ENCODE data around the gene TPRKB.
"Not testable (repeated sequence)": the region's sequence is repeated elsewhere in the genome, so short reads cannot be mapped to it uniquely, and the experiment has no call there.

The TPRKB gene

GRCh38 chr2:73740767-73741166 is 3.6 kb upstream of the TPRKB start:
- no peak overlapping the region for H3K27ac ChIP-seq (ENCODE audit: low read length)
- H3K4me1 ChIP-seq (ENCODE audit: control insufficient read depth, insufficient read depth, low read length): no peaks in the 10 kb centered on the region
- H3K9me3 ChIP-seq (ENCODE audit: control insufficient read depth, insufficient read depth, low read length): no peaks in the 10 kb centered on the region
- no peak overlapping the region for H3K4me3 ChIP-seq (ENCODE audit: low read length)
- no CpG with 5 or more reads among the region's 2 CpGs for WGBS (ENCODE audit: insufficient coverage, insufficient read length)
- no peaks in the 10 kb centered on the region for H3K36me3 ChIP-seq (ENCODE audit: control insufficient read depth, insufficient read depth, low read length)
- DNase-seq (ENCODE audit: low read depth, low spot score): no peak
- peaks cover 5% of the 10 kb centered on the region; the same call in 1 of the 2 replicates for H3K27me3 ChIP-seq (ENCODE audit: control insufficient read depth, insufficient read depth, low read length)

DNA sequence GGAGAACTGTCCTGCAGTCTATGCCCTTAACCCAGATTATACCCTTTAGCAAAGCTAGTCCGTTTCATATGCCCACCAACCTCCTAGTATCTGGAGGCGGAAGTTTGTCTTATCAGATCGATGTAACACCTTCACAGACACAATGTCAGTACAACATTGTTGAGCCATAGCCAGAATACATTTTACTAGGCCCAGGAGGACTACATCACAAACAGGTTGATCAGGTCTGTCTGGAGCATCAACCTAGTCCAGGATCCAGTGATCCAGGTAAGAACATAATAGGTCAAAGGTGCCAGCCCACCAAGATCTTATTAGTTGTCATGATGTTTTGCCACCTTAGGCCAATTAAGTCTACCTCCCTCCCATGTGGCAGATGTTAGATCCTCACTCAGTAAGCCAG is 2.0 kb upstream of the TPRKB start:
- H3K27me3 ChIP-seq (ENCODE audit: control insufficient read depth, insufficient read depth, low read length): peaks cover 5% of the 10 kb centered on the region; the same call in 1 of the 2 replicates
- H3K36me3 ChIP-seq (ENCODE audit: control insufficient read depth, insufficient read depth, low read length): no peaks in the 10 kb centered on the region
- H3K9me3 ChIP-seq (ENCODE audit: control insufficient read depth, insufficient read depth, low read length): no peaks in the 10 kb centered on the region
- no peaks in the 10 kb centered on the region for H3K4me1 ChIP-seq (ENCODE audit: control insufficient read depth, insufficient read depth, low read length)
- H3K4me3 ChIP-seq (ENCODE audit: low read length): no peak overlapping the region
- WGBS (ENCODE audit: insufficient coverage, insufficient read length): no CpG with 5 or more reads among the region's 3 CpGs
- DNase-seq (ENCODE audit: low read depth, low spot score): no peak
- no peak overlapping the region for H3K27ac ChIP-seq (ENCODE audit: low read length)

GRCh38 chr2:73736378-73736777 is 767 bp downstream of the TPRKB start:
- H3K9me3 ChIP-seq (ENCODE audit: control insufficient read depth, insufficient read depth, low read length): no peaks in the 10 kb centered on the region
- H3K27ac ChIP-seq (ENCODE audit: low read length): no peak overlapping the region
- H3K4me1 ChIP-seq (ENCODE audit: control insufficient read depth, insufficient read depth, low read length): no peaks in the 10 kb centered on the region
- no peak for DNase-seq (ENCODE audit: low read depth, low spot score)
- WGBS (ENCODE audit: insufficient coverage, insufficient read length): no CpG with 5 or more reads among the region's 8 CpGs
- peaks cover 4% of the 10 kb centered on the region; the same call in 1 of the 2 replicates for H3K27me3 ChIP-seq (ENCODE audit: control insufficient read depth, insufficient read depth, low read length)
- H3K4me3 ChIP-seq (ENCODE audit: low read length): peak overlapping the region; percentile 60; the same call in 1 of the 2 replicates
- H3K36me3 ChIP-seq (ENCODE audit: control insufficient read depth, insufficient read depth, low read length): peaks cover 3% of the 10 kb centered on the region; the same call in 1 of the 2 replicates

DNA sequence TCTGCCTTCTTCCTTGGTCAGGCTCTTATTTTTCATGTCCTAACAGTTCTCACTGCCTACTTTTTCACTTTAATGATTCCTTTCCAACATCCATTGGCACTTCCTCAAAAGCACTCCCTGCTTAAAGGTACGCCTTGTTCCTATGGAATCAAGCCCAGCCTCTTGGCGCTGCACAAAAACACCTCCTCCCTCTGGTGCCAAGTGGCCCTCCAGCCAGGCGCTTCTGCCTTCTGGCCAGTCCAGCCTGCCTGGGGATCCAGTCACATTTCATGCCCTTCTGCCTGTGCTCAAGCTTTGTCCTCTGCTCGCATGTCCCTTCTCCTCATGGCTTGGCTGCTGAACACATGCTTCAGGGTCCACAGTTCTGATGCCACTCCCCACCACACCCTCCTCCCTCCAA is 6.3 kb downstream of the TPRKB start:
- WGBS (ENCODE audit: insufficient coverage, insufficient read length): no CpG with 5 or more reads among the region's 4 CpGs
- Histone ChIP-seq H3K36me3 (ENCODE audit: control insufficient read depth, insufficient read depth, low read length) (peaks cover 11% of the 10 kb centered on the region), H3K4me3 (ENCODE audit: low read length) (no peak overlapping the region), H3K9me3 (ENCODE audit: control insufficient read depth, insufficient read depth, low read length) (no peaks in the 10 kb centered on the region), H3K27me3 (ENCODE audit: control insufficient read depth, insufficient read depth, low read length) (no peaks in the 10 kb centered on the region), H3K4me1 (ENCODE audit: control insufficient read depth, insufficient read depth, low read length) (no peaks in the 10 kb centered on the region), H3K27ac (ENCODE audit: low read length) (no peak overlapping the region)
- DNase-seq (ENCODE audit: low read depth, low spot score): no peak

GRCh38 chr2:73728711-73729110 is 8.4 kb downstream of the TPRKB start:
- WGBS (ENCODE audit: insufficient coverage, insufficient read length): no CpG with 5 or more reads among the region's 4 CpGs
- H3K4me3 ChIP-seq (ENCODE audit: low read length): no peak overlapping the region; the same call in 1 of the 2 replicates
- DNase-seq (ENCODE audit: low read depth, low spot score): no peak
- no peaks in the 10 kb centered on the region for H3K4me1 ChIP-seq (ENCODE audit: control insufficient read depth, insufficient read depth, low read length)
- H3K9me3 ChIP-seq (ENCODE audit: control insufficient read depth, insufficient read depth, low read length): no peaks in the 10 kb centered on the region
- no peak overlapping the region for H3K27ac ChIP-seq (ENCODE audit: low read length)
- no peaks in the 10 kb centered on the region for H3K27me3 ChIP-seq (ENCODE audit: control insufficient read depth, insufficient read depth, low read length)
- peaks cover 11% of the 10 kb centered on the region for H3K36me3 ChIP-seq (ENCODE audit: control insufficient read depth, insufficient read depth, low read length)

GRCh38 chr2:73728043-73728442 is 9.1 kb downstream of the TPRKB start:
- Histone ChIP-seq H3K4me1 (ENCODE audit: control insufficient read depth, insufficient read depth, low read length) (no peaks in the 10 kb centered on the region), H3K36me3 (ENCODE audit: control insufficient read depth, insufficient read depth, low read length) (peaks cover 11% of the 10 kb centered on the region), H3K27me3 (ENCODE audit: control insufficient read depth, insufficient read depth, low read length) (no peaks in the 10 kb centered on the region), H3K27ac (ENCODE audit: low read length) (no peak overlapping the region), H3K4me3 (ENCODE audit: low read length) (no peak overlapping the region), H3K9me3 (ENCODE audit: control insufficient read depth, insufficient read depth, low read length) (no peaks in the 10 kb centered on the region)
- no peak for DNase-seq (ENCODE audit: low read depth, low spot score)
- WGBS (ENCODE audit: insufficient coverage, insufficient read length): no CpG with 5 or more reads among the region's 3 CpGs

- H3K27ac ChIP-seq (ENCODE audit: low read length); H3K4me3 ChIP-seq (ENCODE audit: low read length); H3K27me3 ChIP-seq (ENCODE audit: control insufficient read depth, insufficient read depth, low read length); H3K36me3 ChIP-seq (ENCODE audit: control insufficient read depth, insufficient read depth, low read length); H3K4me1 ChIP-seq (ENCODE audit: control insufficient read depth, insufficient read depth, low read length); DNase-seq (ENCODE audit: low read depth, low spot score); H3K9me3 ChIP-seq (ENCODE audit: control insufficient read depth, insufficient read depth, low read length): not testable (repeated sequence)
- no CpG with 5 or more reads among the region's 1 CpG for WGBS (ENCODE audit: insufficient coverage, insufficient read length)
Measured at GRCh38 chr2:73726657-73727056, 10.5 kb downstream of the TPRKB start.

- H3K27ac ChIP-seq (ENCODE audit: low read length): no peak overlapping the region
- H3K4me3 ChIP-seq (ENCODE audit: low read length): no peak overlapping the region
- H3K9me3 ChIP-seq (ENCODE audit: control insufficient read depth, insufficient read depth, low read length): peaks cover 2% of the 10 kb centered on the region
- H3K27me3 ChIP-seq (ENCODE audit: control insufficient read depth, insufficient read depth, low read length): 0 out of 2 replicates have a peak, but pooled peaks cover 2% of the 10 kb centered on the region
- no peaks in the 10 kb centered on the region for H3K36me3 ChIP-seq (ENCODE audit: control insufficient read depth, insufficient read depth, low read length)
- DNase-seq (ENCODE audit: low read depth, low spot score): no peak
- no peaks in the 10 kb centered on the region for H3K4me1 ChIP-seq (ENCODE audit: control insufficient read depth, insufficient read depth, low read length)
- WGBS (ENCODE audit: insufficient coverage, insufficient read length): no CpG with 5 or more reads among the region's 11 CpGs
Measured at GRCh38 chr2:73718851-73719621, 18.1 kb downstream of the TPRKB start.

DNA sequence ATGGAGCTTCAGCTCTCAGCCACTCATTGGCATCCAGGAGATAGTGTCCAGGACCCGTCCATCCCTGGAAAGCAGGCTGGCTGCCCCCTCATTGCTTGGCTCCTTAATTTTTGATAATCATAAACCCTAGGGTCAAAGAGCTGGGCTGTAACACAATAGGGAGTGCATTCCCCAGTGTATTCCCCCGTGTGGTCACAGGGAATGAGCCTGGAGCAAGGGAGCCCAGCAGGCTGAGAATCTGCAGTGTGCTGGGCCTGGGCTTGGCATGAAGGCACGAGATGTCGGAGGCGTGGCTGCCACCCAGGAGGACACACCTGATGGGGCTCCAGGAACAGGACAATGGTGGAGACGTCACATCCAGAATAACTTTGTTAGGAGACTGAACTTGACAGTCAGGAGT is 18.7 kb downstream of the TPRKB start:
- Histone ChIP-seq H3K4me3 (ENCODE audit: low read length) (no peak overlapping the region), H3K9me3 (ENCODE audit: control insufficient read depth, insufficient read depth, low read length) (peaks cover 2% of the 10 kb centered on the region), H3K36me3 (ENCODE audit: control insufficient read depth, insufficient read depth, low read length) (no peaks in the 10 kb centered on the region), H3K27me3 (ENCODE audit: control insufficient read depth, insufficient read depth, low read length) (0 out of 2 replicates have a peak, but pooled peaks cover 2% of the 10 kb centered on the region), H3K4me1 (ENCODE audit: control insufficient read depth, insufficient read depth, low read length) (no peaks in the 10 kb centered on the region), H3K27ac (ENCODE audit: low read length) (no peak overlapping the region)
- no CpG with 5 or more reads among the region's 6 CpGs for WGBS (ENCODE audit: insufficient coverage, insufficient read length)
- DNase-seq (ENCODE audit: low read depth, low spot score): no peak

DNA sequence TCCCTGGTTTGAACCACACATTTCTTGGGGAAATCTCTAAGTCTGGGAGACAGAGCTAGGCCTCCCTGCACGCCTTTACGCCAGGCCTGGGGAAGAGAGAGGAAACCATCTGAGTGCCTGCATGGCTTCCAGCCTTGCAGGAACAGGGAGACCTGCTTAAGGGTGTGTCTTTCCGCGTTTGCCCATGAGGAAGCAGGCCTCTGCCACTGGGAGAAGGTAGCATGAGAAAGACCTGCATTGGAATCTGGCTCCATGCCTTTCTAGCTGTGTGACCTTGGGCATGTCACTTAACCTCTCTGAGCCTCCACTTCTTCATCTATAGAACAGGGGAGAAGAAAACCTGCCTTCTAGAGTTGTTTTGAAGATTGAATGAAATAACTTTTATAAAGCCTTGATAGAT is 19.4 kb downstream of the TPRKB start:
- whole genome bisulfite sequencing (ENCODE audit: insufficient coverage, insufficient read length): no CpG with 5 or more reads among the region's 4 CpGs
- not testable (repeated sequence) for H3K4me1 ChIP-seq (ENCODE audit: control insufficient read depth, insufficient read depth, low read length); H3K27ac ChIP-seq (ENCODE audit: low read length); H3K9me3 ChIP-seq (ENCODE audit: control insufficient read depth, insufficient read depth, low read length); H3K4me3 ChIP-seq (ENCODE audit: low read length); H3K27me3 ChIP-seq (ENCODE audit: control insufficient read depth, insufficient read depth, low read length); H3K36me3 ChIP-seq (ENCODE audit: control insufficient read depth, insufficient read depth, low read length); DNase-seq (ENCODE audit: low read depth, low spot score)

GRCh38 chr2:73717251-73717606 is 19.9 kb downstream of the TPRKB start:
- Histone ChIP-seq H3K27me3 (ENCODE audit: control insufficient read depth, insufficient read depth, low read length) (0 out of 2 replicates have a peak, but pooled peaks cover 2% of the 10 kb centered on the region), H3K9me3 (ENCODE audit: control insufficient read depth, insufficient read depth, low read length) (peaks cover 2% of the 10 kb centered on the region), H3K27ac (ENCODE audit: low read length) (no peak overlapping the region), H3K4me3 (ENCODE audit: low read length) (no peak overlapping the region), H3K4me1 (ENCODE audit: control insufficient read depth, insufficient read depth, low read length) (no peaks in the 10 kb centered on the region), H3K36me3 (ENCODE audit: control insufficient read depth, insufficient read depth, low read length) (no peaks in the 10 kb centered on the region)
- no peak for DNase-seq (ENCODE audit: low read depth, low spot score)
